Stimulated activated CD4-positive, alpha-beta T cell treated with anti-CD3 and anti-CD28 coated beads, Interleukin-1b, Interleukin-23, amount 100 ng/mL, for 1 hour (primary cell): Measurements from ENCODE around the gene BRCA2.

Experiments used
- DNase-seq, 2 donors: peaks; one replicate each; pipeline ENCODE4 v3.0.0-alpha.2; 2020; ENCODE audit warnings: low read depth in 2 of 2

Gene BRCA2, protein sequence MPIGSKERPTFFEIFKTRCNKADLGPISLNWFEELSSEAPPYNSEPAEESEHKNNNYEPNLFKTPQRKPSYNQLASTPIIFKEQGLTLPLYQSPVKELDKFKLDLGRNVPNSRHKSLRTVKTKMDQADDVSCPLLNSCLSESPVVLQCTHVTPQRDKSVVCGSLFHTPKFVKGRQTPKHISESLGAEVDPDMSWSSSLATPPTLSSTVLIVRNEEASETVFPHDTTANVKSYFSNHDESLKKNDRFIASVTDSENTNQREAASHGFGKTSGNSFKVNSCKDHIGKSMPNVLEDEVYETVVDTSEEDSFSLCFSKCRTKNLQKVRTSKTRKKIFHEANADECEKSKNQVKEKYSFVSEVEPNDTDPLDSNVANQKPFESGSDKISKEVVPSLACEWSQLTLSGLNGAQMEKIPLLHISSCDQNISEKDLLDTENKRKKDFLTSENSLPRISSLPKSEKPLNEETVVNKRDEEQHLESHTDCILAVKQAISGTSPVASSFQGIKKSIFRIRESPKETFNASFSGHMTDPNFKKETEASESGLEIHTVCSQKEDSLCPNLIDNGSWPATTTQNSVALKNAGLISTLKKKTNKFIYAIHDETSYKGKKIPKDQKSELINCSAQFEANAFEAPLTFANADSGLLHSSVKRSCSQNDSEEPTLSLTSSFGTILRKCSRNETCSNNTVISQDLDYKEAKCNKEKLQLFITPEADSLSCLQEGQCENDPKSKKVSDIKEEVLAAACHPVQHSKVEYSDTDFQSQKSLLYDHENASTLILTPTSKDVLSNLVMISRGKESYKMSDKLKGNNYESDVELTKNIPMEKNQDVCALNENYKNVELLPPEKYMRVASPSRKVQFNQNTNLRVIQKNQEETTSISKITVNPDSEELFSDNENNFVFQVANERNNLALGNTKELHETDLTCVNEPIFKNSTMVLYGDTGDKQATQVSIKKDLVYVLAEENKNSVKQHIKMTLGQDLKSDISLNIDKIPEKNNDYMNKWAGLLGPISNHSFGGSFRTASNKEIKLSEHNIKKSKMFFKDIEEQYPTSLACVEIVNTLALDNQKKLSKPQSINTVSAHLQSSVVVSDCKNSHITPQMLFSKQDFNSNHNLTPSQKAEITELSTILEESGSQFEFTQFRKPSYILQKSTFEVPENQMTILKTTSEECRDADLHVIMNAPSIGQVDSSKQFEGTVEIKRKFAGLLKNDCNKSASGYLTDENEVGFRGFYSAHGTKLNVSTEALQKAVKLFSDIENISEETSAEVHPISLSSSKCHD (N-terminal part only)

DNA sequence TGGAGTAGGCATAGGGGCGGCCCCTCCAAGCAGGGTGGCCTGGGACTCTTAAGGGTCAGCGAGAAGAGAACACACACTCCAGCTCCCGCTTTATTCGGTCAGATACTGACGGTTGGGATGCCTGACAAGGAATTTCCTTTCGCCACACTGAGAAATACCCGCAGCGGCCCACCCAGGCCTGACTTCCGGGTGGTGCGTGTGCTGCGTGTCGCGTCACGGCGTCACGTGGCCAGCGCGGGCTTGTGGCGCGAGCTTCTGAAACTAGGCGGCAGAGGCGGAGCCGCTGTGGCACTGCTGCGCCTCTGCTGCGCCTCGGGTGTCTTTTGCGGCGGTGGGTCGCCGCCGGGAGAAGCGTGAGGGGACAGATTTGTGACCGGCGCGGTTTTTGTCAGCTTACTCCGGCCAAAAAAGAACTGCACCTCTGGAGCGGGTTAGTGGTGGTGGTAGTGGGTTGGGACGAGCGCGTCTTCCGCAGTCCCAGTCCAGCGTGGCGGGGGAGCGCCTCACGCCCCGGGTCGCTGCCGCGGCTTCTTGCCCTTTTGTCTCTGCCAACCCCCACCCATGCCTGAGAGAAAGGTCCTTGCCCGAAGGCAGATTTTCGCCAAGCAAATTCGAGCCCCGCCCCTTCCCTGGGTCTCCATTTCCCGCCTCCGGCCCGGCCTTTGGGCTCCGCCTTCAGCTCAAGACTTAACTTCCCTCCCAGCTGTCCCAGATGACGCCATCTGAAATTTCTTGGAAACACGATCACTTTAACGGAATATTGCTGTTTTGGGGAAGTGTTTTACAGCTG is at the start of gene BRCA2, which contains the start of gene ZAR1L:
Gene BRCA2, plus strand, starts transcription at position 271 of the 790 bp plus-strand sequence. CDS start 953 bp downstream, outside the sequence.
Gene ZAR1L, minus strand, starts transcription at position 126 of the 790 bp plus-strand sequence. CDS start 3,438 bp downstream, outside the sequence.
- DNase-seq, result peak; percentile 59 to 69

DNA sequence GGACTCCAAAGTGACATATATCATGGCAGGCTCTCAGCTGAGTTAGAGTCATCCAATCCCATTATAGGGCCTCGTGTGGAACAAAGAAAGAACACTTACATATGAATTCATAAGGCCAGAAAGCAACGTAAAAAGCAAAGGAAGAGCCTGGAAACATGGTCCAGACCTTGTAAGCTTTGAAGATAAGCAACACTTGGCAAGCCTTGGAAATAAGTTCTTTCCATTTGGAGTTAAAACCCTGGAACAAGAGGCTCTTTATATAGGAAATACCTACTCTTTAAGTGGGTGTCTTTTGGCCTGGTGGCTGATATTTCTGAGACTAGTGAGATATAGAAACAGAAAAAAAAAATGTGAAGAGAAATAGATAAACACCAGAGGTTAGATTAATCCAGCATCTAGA is 49.6 kb upstream of the BRCA2 start:
- no peak for DNase-seq

- no peak for DNase-seq
These were observed 49.2 kb upstream of the BRCA2 start for GRCh38 chr13:32266130-32266529.

DNA sequence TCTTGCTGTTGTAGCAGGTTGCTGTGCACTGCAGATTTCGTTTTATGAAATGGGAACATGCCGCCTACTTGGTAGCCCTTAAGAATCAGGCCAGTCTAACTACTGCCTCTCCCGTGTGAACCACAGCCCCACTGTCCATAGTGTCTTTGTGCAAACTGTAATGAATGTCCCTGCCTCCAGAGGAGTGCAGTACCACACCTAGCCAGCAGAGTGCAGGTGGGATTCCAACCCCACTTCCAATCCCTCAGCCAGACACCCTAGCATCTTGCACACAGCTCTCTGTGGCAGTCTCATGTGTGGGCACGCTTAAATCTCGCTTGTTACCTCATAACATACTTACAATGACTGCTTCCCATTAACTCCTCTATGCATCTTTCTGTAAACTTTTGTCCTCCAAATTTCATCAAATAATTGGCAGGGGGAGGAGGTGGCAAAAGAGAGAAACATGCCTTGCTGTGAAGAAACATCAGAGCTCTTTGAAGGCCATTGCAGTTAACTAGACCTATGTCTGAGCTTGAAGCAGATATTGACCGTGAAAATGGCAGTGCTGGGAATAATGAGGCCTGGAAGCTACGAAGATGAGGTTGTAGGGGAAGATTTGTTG is 47.4 kb upstream of the BRCA2 start:
- peak; percentile 6 to 8 for DNase-seq

DNA sequence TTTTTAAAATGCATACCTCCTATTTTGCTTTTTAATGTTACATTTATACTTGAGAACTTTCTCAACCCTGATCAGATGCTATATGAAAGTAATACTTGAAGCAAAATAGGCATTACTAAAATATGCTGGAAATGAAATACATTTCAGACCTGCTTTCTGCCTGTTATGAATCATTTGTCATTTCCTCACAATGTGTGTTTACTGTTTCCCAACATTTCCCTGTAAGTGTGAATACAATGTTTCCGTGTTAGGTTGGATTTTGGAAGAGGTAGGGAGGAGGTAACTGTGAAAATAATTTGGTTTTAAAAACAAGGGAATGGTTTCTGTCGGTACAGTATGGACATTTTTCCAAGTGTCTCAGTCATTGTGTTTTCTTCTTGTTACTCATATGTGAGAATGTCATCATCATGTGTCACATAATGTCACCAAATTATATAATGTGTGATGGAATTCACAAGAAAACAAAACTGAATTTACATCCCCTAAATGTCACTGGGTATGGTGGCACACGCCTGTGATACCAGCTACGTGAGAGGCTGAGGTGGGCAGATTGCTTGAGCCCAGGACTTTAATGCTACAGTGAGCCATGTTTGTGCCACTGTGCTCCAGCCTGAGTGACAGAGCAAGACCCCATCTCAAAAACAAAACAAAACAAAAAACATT is 43.2 kb upstream of the BRCA2 start:
- DNase-seq, result no peak

DNA sequence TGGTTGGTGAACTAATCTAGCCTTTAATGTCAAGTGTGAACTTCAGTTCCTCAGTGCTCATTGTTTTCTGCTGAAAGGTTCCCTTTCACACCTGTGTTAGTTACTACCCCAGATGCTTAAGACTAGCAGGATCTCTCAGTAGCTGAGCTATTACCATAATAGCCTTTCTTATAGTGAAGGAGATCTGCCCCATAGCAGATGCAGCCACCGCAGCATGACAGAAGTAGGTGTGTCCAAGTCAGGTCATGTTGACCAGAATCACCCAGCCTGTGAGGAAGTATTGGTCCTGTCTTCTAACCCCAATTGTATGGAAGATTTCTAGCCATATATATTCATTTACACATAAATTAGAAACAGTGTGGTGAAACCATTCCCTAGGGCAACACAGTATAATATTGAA is 37.5 kb upstream of the BRCA2 start:
- no peak for DNase-seq

DNA sequence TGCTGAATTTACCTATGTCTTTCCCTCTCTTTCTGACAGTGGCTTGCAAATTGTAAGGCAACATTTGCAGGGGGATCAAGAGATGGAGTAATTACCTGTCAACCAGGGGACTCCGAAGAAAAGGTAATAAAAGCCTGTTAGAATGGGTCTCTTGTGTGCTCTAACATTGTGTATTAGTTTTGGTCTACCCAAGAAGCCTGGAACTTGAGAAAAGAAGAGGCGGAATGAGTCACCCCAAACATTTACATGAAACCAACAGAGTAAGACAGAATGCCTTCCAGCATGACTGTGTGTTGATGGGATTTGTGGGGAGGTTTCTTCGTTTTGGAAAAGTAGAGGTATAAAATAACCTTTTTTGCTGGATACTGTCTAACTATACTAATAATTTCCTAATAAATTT is 36.9 kb upstream of the BRCA2 start:
- no peak for DNase-seq

DNA sequence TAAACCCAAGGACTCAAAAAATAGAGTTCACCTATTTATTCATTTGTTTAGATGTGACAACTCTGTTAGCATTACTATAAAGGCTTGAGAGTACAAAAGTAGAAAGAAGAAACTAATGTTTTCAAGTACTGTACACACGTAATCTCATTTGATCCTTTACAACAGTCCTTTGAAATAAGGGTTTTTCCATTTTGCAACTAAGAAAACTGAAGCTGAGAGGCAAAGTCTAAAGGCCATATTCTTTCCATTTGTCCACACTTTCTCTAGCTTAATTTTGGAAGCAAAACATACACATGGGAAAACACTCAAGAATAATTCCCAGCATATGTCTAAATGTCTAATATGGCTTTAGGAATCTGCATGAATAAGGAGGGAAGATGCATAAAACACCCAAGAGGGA is 34.2 kb upstream of the BRCA2 start:
- no peak for DNase-seq

DNA sequence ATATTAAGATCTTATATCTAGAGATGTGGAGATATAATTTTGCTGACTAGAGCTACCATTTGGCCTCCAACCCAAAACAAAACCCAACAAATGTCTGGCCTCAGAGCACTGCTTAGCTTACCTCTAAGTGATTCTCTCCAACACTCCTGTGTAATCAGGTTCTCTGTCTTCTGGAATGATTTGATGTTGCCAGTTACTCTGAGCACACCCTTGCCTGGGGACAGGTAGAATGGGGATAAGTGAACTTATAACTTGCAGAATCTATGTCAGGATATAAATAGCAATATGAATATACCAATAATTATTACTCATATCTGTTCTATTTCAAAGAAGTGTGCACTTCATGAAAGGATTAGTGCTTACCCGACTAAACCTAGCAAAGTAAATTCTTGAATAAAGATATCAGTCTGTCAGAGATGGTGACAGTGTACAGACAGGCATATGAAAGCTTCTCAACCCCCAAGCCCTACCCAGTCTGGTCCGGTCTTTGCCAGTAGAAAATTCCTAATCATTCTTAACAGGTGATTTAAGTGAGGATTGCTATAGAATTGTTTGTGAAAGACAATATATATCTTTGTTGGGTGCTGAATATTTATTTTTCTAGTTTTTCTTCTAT is 33.1 kb upstream of the BRCA2 start:
- no peak for DNase-seq

GRCh38 chr13:32284927-32285632 is 30.2 kb upstream of the BRCA2 start:
- DNase-seq, result no peak

DNA sequence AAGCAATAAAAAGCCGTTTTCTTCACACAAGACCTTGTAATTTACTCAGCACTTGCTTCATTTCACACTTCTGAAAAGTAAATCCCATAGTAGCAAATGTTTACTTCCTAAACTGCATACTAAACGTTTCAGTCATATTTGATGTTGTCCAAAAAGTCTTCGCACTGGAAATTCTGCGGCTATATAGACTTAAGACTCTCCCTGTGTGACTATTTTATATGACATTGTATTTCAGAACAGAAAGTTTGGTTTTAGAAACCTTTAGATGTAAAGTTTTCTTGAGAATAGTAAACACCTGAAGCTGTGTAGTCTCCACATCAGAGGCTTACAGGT is 29.7 kb upstream of the BRCA2 start:
- no peak for DNase-seq

- DNase-seq, result no peak
These were observed 18.1 kb upstream of the BRCA2 start for GRCh38 chr13:32297206-32297605.

DNA sequence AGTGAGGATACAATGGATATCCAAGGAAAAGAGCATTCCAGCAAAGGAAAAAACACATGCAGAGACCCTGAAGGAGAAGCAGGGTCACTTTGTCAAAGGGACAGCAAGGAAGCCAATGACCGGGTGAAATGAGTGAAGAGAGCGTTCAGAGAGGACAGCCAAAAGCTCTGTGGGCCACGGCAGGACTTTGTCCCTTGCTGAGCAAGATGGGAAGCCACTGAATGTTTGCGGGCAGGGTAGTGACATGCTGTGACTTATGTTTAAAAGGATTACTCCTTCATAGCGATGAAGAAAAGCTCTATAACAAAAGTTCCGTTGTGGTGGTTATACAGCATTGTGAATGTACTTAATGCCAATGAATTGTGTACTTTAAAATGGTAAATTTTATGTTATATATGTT is 16.6 kb upstream of the BRCA2 start:
- DNase-seq, result no peak

DNA sequence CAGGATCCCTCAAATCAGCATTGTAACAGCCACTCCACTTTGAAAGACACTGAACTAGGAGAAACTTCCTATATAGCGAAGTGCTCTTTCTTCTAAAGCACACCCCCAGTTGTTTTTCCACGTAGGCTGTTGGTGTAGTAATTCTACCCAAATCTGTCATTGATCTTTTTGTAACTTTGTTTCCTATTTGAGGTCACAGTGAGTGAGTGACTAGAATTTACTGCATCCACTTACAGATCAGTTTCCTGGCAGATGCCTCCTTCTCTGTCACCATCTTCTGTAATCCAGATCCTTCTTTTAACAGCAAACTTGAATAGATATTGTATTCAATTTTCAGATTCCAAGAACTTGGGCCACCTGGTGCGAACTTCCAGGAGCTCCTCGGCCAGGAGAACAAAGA is 15.4 kb upstream of the BRCA2 start:
- DNase-seq, result no peak

DNA sequence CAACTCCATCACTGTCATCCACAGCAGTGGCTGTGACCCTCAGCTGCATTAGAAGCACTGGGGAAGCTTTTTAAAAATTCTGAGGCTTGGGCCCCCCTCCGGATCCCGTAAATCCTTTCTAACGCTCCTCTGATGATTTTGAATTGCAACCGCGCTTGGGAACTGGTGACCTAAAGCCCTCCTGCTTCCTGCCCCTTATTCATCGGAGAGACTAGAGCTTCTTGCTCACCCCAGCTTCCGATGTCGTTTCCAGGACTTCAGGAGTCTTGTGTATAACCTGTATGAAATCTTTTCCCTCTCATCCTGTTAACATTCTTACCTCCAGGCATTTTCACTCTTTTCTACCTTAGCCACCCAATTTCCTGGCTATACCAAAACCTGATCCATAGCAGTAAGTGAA is 14.9 kb upstream of the BRCA2 start:
- no peak for DNase-seq

GRCh38 chr13:32300920-32301319 is 14.4 kb upstream of the BRCA2 start:
- DNase-seq, result no peak

DNA sequence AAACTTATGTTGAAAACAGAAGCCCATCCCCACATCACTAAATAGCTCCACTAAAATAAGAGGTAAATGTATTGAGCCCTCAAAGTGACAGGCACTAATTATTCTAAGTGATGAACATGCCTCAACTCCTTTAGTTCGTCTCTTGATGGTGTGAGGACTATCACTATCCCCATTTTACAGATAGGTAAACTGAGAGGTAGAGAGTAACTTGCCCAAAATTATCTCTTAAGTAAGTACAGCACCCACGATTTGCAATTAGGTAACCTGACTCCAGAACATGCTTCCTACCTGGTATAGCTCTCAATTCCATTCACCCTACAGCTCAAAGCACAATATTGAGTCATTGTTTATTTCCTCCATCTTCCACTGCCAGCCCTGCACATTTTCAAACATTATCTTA is 12.8 kb upstream of the BRCA2 start:
- DNase-seq, result no peak

DNA sequence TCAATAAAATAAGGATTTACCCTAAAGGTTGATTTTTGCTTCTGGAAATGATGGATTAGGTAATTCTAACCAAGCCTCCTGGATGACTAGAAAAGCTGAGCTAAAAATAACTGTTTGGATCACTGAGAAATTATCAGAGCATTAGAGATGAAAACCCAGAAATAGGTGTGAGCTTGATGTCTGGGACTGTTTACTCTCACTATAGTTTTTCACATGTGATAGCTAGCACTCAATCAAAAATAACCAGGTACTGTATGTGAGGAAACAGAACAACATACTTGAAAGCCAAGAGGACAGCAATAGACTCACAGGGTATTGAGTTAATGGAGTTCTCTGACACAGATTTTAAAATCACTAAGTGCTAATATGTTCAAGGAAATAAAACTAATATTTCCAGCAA is 9.7 kb upstream of the BRCA2 start:
- no peak for DNase-seq
